HEK293 (cell line): ENCODE measurements around the gene PROSER3.

Source experiments
- CTCF ChIA-PET: fragments of 350-600 bp; formaldehyde crosslinking; extraction: SDS; loops from one replicate; lab custom pipeline; 2021; ENCODE audit warnings: antibody characterized with exemption; lab: Yijun Ruan, JAX
- POLR2A ChIA-PET: fragments of 300-600 bp; formaldehyde crosslinking; extraction: SDS; loops from one replicate; lab custom pipeline; 2020; ENCODE audit warnings: antibody characterized with exemption, inconsistent platforms; lab: Yijun Ruan, JAX
- H3K27ac ChIP-seq: fragments of 200-500 bp; sonication (Bioruptor generic); 2 replicates; pipeline ENCODE4 v1.5.1; 2014; ENCODE audit warnings: low read depth, low read length, control low read depth, inconsistent platforms; ENCODE audit errors: extremely low read depth
- H3K36me3 ChIP-seq, 2 experiments: fragments of 200-500 bp in 1 of 2; sonication (Bioruptor generic) in 1 of 2; 1 replicate in 1 of 2; 2 replicates in 1 of 2; pipeline ENCODE4 v1.5.1; 2014 to 2017; ENCODE audit warnings: inconsistent platforms in 2 of 2, low read length in 2 of 2; ENCODE audit not compliant: control insufficient read depth in 2 of 2, insufficient read depth in 1 of 2
- H3K4me1 ChIP-seq: fragments of 200-500 bp; sonication (Bioruptor generic); 2 replicates; pipeline ENCODE4 v1.5.1; 2014; ENCODE audit warnings: mild to moderate bottlenecking, low read length, inconsistent platforms; ENCODE audit not compliant: control insufficient read depth, insufficient read depth
- H3K4me3 ChIP-seq: 2 replicates; pipeline ENCODE4 v1.5.1; 2011; ENCODE audit warnings: low read depth, mild to moderate bottlenecking, control low read depth, low read length, moderate library complexity
- H3K9me3 ChIP-seq: fragments of 200-500 bp; sonication (Bioruptor generic); 2 replicates; pipeline ENCODE4 v1.5.1; 2014; ENCODE audit warnings: low read depth, low read length, inconsistent platforms; ENCODE audit not compliant: control insufficient read depth, insufficient read depth
- BCL11B ChIP-seq: fragments of 450-650 bp; formaldehyde crosslinking; IDR thresholded peaks from 2 replicates; pipeline ENCODE4 v1.5.1; 2016; ENCODE audit warnings: low read depth, missing biosample characterization, missing genetic modification characterization
- GLI4 ChIP-seq: fragments of 450-650 bp; formaldehyde crosslinking; IDR thresholded peaks from 2 replicates; pipeline ENCODE4 v1.5.1; 2016; ENCODE audit warnings: missing biosample characterization, missing genetic modification characterization
- GLIS1 ChIP-seq: fragments of 450-650 bp; formaldehyde crosslinking; IDR thresholded peaks from 2 replicates; pipeline ENCODE4 v1.5.1; 2016; ENCODE audit warnings: missing biosample characterization, missing genetic modification characterization
- GLIS2 ChIP-seq: fragments of 450-650 bp; formaldehyde crosslinking; IDR thresholded peaks from 2 replicates; pipeline ENCODE4 v1.5.1; 2016; ENCODE audit warnings: missing biosample characterization, missing genetic modification characterization
- MEIS1 ChIP-seq: sonication (generic); formaldehyde crosslinking; IDR thresholded peaks from 2 replicates; pipeline ENCODE4 v1.8.1; 2022; ENCODE audit warnings: missing genetic modification reagents, mild to moderate bottlenecking, borderline replicate concordance
- MYNN ChIP-seq: fragments of 450-650 bp; formaldehyde crosslinking; IDR thresholded peaks from 2 replicates; pipeline ENCODE4 v1.5.1; 2016; ENCODE audit warnings: missing biosample characterization, missing genetic modification characterization, borderline replicate concordance
- OSR2 ChIP-seq: fragments of 450-650 bp; formaldehyde crosslinking; IDR thresholded peaks from 2 replicates; pipeline ENCODE4 v1.5.1; 2016; ENCODE audit warnings: missing biosample characterization, missing genetic modification characterization
- RBAK ChIP-seq: fragments of 450-650 bp; formaldehyde crosslinking; IDR thresholded peaks from 2 replicates; pipeline ENCODE4 v1.5.1; 2016; ENCODE audit warnings: missing biosample characterization, missing genetic modification characterization
- ZBTB20 ChIP-seq: fragments of 450-650 bp; formaldehyde crosslinking; IDR thresholded peaks from 2 replicates; pipeline ENCODE4 v1.5.1; 2016; ENCODE audit warnings: missing biosample characterization, missing genetic modification characterization
- ZNF112 ChIP-seq: fragments of 450-650 bp; formaldehyde crosslinking; IDR thresholded peaks from 2 replicates; pipeline ENCODE4 v1.5.0; 2017; ENCODE audit warnings: missing biosample characterization, missing genetic modification characterization
- ZNF132 ChIP-seq: fragments of 450-650 bp; formaldehyde crosslinking; IDR thresholded peaks from 2 replicates; pipeline ENCODE4 v1.5.1; 2017; ENCODE audit warnings: missing biosample characterization, missing genetic modification characterization, borderline replicate concordance
- ZNF292 ChIP-seq: fragments of 450-650 bp; formaldehyde crosslinking; IDR thresholded peaks from 2 replicates; pipeline ENCODE4 v1.5.1; 2016; ENCODE audit warnings: low read depth, missing biosample characterization, missing genetic modification characterization, borderline replicate concordance
- ZNF521 ChIP-seq: fragments of 450-650 bp; formaldehyde crosslinking; IDR thresholded peaks from 2 replicates; pipeline ENCODE4 v1.5.1; 2017; ENCODE audit warnings: missing biosample characterization, mild to moderate bottlenecking, missing genetic modification characterization
- ZNF529 ChIP-seq: fragments of 450-650 bp; formaldehyde crosslinking; IDR thresholded peaks from 2 replicates; pipeline ENCODE4 v1.5.1; 2017; ENCODE audit warnings: missing genetic modification characterization, missing biosample characterization; ENCODE audit not compliant: insufficient replicate concordance
- ZNF544 ChIP-seq: fragments of 450-650 bp; formaldehyde crosslinking; IDR thresholded peaks from 2 replicates; pipeline ENCODE4 v1.5.0; 2017; ENCODE audit warnings: missing biosample characterization, missing genetic modification characterization
- ZNF776 ChIP-seq: fragments of 450-650 bp; formaldehyde crosslinking; IDR thresholded peaks from 2 replicates; pipeline ENCODE4 v1.5.0; 2017; ENCODE audit warnings: missing biosample characterization, missing genetic modification characterization, borderline replicate concordance
- TF ChIP-seq, protein P1 (sequence below): fragments of 450-650 bp; formaldehyde crosslinking; IDR thresholded peaks from 2 replicates; pipeline ENCODE4 v1.5.1; 2017; ENCODE audit warnings: missing biosample characterization, missing genetic modification characterization
- TF ChIP-seq, protein P2 (sequence below): fragments of 450-650 bp; formaldehyde crosslinking; IDR thresholded peaks from 2 replicates; pipeline ENCODE4 v1.5.1; 2016; ENCODE audit warnings: missing biosample characterization, missing genetic modification characterization
- TF ChIP-seq, protein P3 (sequence below): fragments of 450-650 bp; formaldehyde crosslinking; IDR thresholded peaks from 2 replicates; pipeline ENCODE4 v1.5.1; 2016; ENCODE audit warnings: missing biosample characterization, missing genetic modification characterization, low read depth
- TF ChIP-seq, protein P4 (sequence below): fragments of 450-650 bp; formaldehyde crosslinking; IDR thresholded peaks from 2 replicates; pipeline ENCODE4 v1.5.1; 2017; ENCODE audit warnings: missing biosample characterization, missing genetic modification characterization

PROSER3 gene

DNA sequence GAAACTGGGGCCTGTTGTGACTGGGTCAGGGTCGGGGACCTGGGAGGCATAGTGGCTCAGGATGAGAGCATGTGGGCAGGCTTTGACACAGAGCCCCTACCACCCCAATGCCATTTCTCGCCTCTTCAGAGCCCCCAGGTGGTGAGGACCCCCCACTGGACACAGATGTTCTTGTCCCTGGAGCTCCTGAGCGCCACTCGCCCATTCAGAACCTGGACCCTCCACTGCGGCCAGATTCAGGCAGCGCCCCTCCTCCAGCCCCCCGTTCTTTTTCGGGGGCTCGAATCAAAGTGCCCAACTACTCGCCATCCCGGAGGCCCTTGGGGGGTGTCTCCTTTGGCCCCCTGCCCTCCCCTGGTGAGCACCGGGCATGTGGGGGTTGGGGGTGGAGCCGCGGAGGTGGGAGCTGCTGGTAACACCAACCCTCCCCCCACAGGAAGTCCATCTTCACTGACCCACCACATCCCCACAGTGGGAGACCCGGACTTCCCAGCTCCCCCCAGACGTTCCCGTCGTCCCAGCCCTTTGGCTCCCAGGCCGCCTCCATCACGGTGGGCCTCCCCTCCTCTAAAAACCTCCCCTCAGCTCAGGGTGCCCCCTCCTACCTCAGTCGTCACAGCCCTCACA lies 26.1 kb upstream of the PROSER3 start:
- Histone ChIP-seq H3K9me3 (no peaks in the 10 kb centered on the region), H3K4me3 (no peak overlapping the region), H3K36me3 (peaks cover 95 to 97% of the 10 kb centered on the region in 2 experiments), H3K4me1 (no peaks in the 10 kb centered on the region), H3K27ac (no peak overlapping the region)
- TF ChIP-seq GLIS1 (tag by site-specific recombination) (peak; percentile 38; the same call in 1 of the 2 replicates), GLIS2 (tag by site-specific recombination) (peak; percentile 56)
- TF ChIP-seq, protein P1, sequence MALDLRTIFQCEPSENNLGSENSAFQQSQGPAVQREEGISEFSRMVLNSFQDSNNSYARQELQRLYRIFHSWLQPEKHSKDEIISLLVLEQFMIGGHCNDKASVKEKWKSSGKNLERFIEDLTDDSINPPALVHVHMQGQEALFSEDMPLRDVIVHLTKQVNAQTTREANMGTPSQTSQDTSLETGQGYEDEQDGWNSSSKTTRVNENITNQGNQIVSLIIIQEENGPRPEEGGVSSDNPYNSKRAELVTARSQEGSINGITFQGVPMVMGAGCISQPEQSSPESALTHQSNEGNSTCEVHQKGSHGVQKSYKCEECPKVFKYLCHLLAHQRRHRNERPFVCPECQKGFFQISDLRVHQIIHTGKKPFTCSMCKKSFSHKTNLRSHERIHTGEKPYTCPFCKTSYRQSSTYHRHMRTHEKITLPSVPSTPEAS (tag by site-specific recombination) = no peak
- ChIA-PET POLR2A (interaction anchor here (0.5 to 13.6 kb wide), 4 partner anchors 6 to 90 kb away, joined by 4 to 204 read pairs (median 10); partner anchors contain the start of genes LIN37, PSENEN and U2AF1L4), CTCF (interaction anchor here (0.5 kb wide), 1 partner anchor 487 kb away, joined by 3 read pairs; no protein-coding TSS in a partner anchor)

DNA sequence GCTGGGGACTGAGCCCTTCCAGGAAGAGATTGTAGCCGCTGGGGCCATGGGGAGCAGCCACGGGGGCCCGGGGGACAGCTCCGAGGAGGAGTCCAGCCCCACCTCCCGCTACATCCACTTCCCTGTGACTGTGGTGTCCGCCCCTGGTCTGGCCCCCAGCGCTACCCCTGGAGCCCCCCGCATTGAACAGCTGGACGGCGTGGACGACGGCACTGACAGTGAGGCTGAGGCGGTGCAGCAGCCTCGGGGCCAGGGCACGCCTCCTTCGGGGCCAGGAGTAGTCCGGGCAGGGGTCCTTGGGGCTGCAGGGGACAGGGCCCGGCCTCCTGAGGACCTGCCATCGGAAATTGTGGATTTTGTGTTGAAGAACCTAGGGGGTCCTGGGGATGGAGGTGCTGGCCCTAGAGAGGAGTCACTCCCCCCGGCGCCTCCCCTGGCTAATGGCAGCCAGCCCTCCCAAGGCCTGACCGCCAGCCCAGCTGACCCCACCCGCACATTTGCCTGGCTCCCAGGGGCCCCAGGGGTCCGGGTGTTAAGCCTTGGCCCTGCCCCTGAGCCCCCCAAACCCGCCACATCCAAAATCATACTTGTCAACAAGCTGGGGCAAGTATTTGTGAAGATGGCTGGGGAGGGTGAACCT lies 25.3 kb upstream of the PROSER3 start:
- peaks cover 95 to 97% of the 10 kb centered on the region in 2 experiments for H3K36me3 ChIP-seq
- no peaks in the 10 kb centered on the region for H3K4me1 ChIP-seq
- H3K9me3 ChIP-seq = no peaks in the 10 kb centered on the region
- TF ChIP-seq ZNF776 (tag by site-specific recombination) (no peak), GLIS2 (tag by site-specific recombination) (no peak), RBAK (tag by site-specific recombination) (no peak), ZBTB20 (tag by site-specific recombination) (no peak)
- ChIA-PET CTCF (interaction anchor here (0.5 kb wide), 1 partner anchor 486 kb away, joined by 3 read pairs; no protein-coding TSS in a partner anchor), POLR2A (interaction anchor here (1.5 to 13.6 kb wide), 3 partner anchors 5 to 16 kb away, joined by 7 to 204 read pairs (median 12); partner anchors contain the start of genes LIN37, PSENEN and U2AF1L4)
- H3K4me3 ChIP-seq = no peak overlapping the region
- H3K27ac ChIP-seq = no peak overlapping the region

DNA sequence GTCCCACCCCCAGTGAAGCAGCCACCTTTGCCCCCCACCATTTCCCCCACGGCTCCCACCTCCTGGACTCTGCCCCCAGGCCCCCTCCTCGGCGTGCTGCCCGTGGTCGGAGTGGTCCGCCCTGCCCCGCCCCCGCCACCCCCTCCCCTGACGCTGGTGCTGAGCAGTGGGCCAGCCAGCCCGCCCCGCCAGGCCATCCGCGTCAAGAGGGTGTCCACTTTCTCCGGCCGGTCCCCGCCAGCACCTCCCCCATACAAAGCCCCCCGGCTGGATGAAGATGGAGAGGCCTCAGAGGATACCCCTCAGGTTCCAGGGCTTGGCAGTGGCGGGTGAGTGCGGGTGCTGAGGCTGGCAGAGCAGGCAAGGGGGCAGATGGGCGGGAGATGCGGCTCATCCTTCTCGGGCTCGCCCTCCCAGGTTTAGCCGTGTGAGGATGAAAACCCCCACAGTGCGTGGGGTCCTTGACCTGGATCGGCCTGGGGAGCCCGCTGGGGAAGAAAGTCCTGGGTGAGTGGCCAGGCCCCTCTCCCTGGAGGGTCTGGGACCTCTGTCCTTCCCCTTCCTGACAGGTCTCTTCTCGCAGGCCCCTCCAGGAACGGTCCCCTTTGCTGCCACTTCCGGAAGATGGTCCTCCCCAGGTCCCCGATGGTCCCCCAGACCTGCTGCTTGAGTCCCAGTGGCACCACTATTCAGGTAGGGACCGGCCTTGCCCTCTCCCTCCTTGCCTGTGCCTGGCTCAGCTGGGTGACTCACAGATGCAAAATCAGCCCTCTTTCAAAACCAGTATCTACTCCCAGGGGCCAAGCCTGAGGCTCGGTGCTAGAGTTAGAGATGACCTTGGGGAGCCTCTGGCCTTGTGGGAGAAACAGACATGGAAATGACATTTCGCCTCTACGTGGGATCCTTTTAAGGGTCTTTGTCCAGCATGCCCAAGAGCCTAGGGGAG lies 24.5 kb upstream of the PROSER3 start:
- H3K36me3 ChIP-seq = peaks cover 95% of the 10 kb centered on the region in 2 experiments
- no peak overlapping the region for H3K4me3 ChIP-seq
- no peaks in the 10 kb centered on the region for H3K9me3 ChIP-seq
- ChIA-PET CTCF (interaction anchor here (0.5 kb wide), 1 partner anchor 39 kb away, joined by 6 read pairs; no protein-coding TSS in a partner anchor), POLR2A (interaction anchor here (1.5 to 7.7 kb wide), 4 partner anchors 7 to 15 kb away, joined by 7 to 204 read pairs (median 12); partner anchors contain the start of genes LIN37, PSENEN and U2AF1L4)
- no peaks in the 10 kb centered on the region for H3K4me1 ChIP-seq
- 0 out of 2 replicates have a peak overlapping the region, but pooled peaks have one; percentile 5 for H3K27ac ChIP-seq
- TF ChIP-seq ZNF521 (tag by site-specific recombination) (no peak), ZNF544 (tag by site-specific recombination) (no peak), MYNN (tag by site-specific recombination) (no peak), ZNF292 (tag by site-specific recombination) (no peak), OSR2 (tag by site-specific recombination) (no peak), BCL11B (no peak), GLI4 (tag by site-specific recombination) (no peak), ZNF112 (no peak), ZNF529 (no peak), MEIS1 (no peak), ZNF132 (no peak)
- TF ChIP-seq, protein P2, sequence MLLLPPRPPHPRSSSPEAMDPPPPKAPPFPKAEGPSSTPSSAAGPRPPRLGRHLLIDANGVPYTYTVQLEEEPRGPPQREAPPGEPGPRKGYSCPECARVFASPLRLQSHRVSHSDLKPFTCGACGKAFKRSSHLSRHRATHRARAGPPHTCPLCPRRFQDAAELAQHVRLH (tag by site-specific recombination) = no peak
- TF ChIP-seq, protein P3, sequence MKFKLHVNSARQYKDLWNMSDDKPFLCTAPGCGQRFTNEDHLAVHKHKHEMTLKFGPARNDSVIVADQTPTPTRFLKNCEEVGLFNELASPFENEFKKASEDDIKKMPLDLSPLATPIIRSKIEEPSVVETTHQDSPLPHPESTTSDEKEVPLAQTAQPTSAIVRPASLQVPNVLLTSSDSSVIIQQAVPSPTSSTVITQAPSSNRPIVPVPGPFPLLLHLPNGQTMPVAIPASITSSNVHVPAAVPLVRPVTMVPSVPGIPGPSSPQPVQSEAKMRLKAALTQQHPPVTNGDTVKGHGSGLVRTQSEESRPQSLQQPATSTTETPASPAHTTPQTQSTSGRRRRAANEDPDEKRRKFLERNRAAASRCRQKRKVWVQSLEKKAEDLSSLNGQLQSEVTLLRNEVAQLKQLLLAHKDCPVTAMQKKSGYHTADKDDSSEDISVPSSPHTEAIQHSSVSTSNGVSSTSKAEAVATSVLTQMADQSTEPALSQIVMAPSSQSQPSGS (tag by site-specific recombination) = no peak
- TF ChIP-seq, protein P4, sequence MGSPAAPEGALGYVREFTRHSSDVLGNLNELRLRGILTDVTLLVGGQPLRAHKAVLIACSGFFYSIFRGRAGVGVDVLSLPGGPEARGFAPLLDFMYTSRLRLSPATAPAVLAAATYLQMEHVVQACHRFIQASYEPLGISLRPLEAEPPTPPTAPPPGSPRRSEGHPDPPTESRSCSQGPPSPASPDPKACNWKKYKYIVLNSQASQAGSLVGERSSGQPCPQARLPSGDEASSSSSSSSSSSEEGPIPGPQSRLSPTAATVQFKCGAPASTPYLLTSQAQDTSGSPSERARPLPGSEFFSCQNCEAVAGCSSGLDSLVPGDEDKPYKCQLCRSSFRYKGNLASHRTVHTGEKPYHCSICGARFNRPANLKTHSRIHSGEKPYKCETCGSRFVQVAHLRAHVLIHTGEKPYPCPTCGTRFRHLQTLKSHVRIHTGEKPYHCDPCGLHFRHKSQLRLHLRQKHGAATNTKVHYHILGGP = no peak
